COLO668 (cell line): ENCODE data around the gene NMD3.
"Not testable (repeated sequence)": the region's sequence is repeated elsewhere in the genome, so short reads cannot be mapped to it uniquely, and the experiment has no call there.

Experiments
- DNase-seq: peaks from one replicate; lab custom pipeline; 2025; ENCODE audit not compliant: unreplicated experiment; lab: John Stamatoyannopoulos, UW

Gene NMD3

DNA sequence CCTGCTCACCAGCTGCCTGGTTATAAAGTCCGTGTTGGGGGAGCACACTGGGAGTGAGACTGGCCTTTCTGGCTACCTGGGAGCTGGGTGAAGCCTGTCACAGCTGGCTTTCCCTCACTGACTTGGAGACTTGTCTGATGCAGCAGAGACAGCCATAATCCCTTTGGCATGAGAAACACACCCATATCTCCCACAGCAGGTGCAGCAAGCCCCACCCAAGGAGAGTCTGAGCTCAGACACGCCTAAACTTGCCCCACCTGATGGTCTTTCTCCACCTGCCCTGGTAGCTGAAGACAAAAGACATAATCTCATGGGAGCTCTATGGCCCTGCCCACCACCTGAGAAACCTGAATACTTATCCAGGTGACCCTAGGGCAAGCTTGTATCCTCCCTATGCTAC is 54.8 kb downstream of the NMD3 start:
- DNase-seq: peak; percentile 66

DNA sequence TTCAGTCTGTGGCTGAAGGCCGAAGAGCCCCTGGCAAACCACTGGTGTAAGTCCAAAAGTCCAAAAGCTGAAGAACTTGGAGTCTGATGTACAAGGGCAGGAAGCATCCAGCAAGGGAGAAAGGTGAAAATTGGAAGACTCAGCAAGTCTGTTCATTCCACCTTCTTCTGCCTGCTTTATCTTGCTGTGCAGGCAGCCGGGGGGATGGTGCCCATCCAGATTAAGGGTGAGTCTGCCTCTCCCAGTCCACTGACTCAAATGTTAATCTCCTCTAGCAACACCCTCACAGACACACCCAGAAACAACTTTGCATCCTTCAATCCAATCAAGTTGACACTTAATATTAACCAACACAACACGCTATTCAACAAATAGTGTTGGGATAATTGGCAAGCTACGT is 61.3 kb downstream of the NMD3 start:
- DNase-seq: not testable (repeated sequence)

DNA sequence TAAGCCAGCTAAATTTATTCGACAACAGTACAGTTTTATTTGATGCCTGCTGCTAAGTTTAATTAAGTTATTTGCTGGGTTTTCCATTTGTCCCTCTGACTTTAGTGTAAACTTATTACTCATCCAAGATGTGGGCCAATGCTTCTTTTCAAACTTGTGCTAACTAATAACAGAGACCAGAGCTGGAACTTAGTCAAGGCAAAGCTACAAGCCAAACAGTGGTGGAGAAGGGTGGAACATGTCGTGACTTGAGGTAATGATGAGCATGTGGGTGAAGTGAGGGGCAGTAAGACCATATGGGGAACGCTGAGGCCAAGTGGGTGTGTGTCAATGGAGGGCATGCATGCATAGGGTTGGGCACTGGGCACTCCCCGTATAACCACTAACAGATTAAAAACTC is 63.9 kb downstream of the NMD3 start:
- no peak for DNase-seq

DNA sequence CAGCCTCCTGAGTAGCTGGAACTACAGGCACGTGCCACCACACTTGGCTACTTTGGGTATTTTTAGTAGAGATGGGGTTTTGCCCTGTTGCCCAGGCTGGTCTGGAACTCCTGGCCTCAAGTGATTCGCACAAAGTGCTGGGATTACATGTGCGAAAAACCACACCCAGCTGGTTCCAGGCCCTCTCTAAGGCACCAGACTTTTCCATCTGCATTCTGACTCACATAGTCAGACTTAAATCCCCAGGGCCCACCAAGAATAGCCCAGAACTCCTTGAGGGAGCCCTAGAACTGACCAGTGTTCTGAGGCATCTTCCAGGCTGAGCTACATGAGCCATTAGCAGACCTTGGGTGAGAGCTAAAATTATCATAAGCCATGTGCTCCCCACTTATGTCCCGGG is 68.1 kb downstream of the NMD3 start:
- no peak for DNase-seq

DNA sequence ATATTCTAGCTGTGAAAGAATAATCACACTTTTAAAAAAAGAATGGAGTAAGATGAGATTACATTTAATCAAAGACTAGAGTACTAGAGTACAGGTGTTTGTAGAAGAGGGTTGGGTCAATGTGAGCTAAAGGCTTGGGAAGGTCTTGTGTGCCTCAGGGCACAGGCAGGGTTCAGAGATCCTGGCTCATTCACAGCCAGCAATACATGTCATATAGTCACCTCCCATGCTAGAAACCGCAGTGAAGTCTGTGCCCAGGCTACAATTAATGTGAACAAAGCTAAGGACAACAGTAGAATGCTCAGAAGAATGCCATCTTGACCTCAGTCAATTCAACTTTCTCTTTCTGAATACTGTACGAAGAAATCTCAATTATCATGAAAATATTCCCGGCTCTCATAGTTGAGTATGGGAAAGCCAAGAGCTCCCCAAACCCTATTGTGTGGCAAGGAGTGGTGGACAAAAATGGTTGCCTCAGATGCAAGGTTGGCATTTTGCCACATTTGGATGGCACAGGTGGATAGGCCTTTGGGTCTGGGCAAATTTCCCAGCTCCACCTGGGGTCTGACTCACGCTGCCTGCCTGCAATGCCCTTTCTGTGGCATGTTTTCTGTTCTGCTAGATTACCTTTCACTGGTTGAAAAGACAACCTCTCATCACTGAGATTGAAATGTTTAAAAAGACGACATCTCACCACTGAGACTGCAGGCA is 70.2 kb downstream of the NMD3 start:
- DNase-seq: peak; percentile 38

DNA sequence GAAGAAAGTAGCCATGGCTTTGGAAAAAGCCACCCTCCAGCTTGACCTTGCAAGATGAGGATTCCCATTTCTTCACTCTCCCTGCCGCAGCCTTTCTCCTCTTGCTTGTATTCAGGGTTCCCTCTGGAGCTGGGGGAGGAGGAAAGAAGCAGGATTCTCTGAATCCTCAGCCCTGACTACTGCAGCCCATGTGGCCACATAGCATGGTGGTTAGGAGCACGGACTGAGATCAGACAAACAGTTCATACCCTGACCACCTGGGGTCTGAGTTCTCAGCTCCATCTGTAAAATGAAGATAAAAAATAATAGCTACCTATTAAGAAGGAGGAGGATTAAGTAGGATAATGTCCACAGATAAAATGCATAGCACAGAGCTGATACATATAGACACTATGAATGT is 72.3 kb downstream of the NMD3 start:
- no peak for DNase-seq

DNA sequence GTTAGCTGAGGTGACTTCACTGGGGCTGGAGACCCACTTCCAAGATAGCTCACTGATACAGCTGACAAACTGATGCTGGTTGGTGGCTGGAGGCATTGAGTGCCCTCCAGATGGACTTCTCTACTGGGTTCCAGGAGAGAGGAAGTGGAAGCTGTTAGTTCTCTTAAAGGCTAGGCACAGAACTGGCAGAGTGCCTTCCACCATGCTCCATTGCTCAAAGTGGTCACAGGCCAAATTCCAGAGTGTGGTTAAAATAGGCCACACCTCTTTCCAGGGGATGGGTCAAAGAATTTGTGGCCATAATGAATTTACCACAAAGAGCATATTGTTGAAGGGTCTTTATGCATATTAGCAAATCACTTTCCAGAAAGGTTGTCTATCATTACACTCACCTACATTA is 74.2 kb downstream of the NMD3 start:
- DNase-seq: no peak

DNA sequence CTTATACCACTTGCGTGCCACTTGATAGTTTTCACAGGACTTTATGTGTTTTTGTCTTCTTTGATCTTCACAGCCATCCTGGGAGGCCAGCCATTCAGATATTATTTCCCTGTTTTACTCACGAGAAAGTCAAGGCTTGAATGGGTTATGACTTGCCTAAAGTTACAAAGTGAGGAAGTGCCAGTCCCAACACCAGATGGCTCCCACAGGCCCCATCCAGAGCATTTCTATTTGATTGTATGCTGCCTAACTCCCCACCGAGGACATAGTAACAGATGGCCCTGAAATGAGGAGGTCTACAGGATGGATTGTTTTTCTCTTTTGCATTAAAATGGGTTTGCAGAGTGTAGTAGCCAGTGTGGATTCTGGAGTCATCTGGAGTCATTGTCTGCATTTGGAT is 75.7 kb downstream of the NMD3 start:
- no peak for DNase-seq
